GM12878 (cell line): ENCODE data around the gene COL25A1. TPM values are rescaled to one million over a fixed set of nuclear protein-coding genes. Genes with fewer than 3 reads are reported as not detected.

Source experiments
- ATAC-seq: fragments of 200-7000 bp; cut with Tn5 transposase; 3 replicates; pipeline ENCODE4 v1.9.1; 2020; ENCODE audit warnings: mild to moderate bottlenecking, moderate library complexity
- BruUV-seq: library from RNA; stranded (reverse); fragments of 400-500 nt; replicated peaks from 2 replicates; lab custom pipeline; 2021; lab: Mats Ljungman, UMichigan
- CTCF ChIA-PET: fragments of 300-600 bp; sonication (Branson Sonifier 250); formaldehyde crosslinking; extraction: SDS; loops from one replicate; lab custom pipeline; 2021; ENCODE audit warnings: inconsistent platforms; lab: Yijun Ruan, JAX
- POLR2A ChIA-PET: fragments of 350-600 bp; formaldehyde crosslinking; extraction: SDS; loops from one replicate; lab custom pipeline; 2021; ENCODE audit warnings: inconsistent platforms; lab: Charles Lee
- RAD21 ChIA-PET: fragments of 300-600 bp; sonication (Branson Sonifier 250); formaldehyde crosslinking; loops from one replicate; lab custom pipeline; 2023; ENCODE audit warnings: antibody characterized with exemption; ENCODE audit not compliant: unreplicated experiment; lab: Charles Lee
- SMC1A ChIA-PET: fragments of 300-600 bp; sonication (Branson Sonifier 250); formaldehyde crosslinking; loops from one replicate; lab custom pipeline; 2023; ENCODE audit not compliant: unreplicated experiment, uncharacterized antibody; lab: Charles Lee
- DNase-seq: peaks from one replicate; pipeline ENCODE4 v3.0.0-alpha.2; 2011; ENCODE audit warnings: low read depth, low spot score
- FAIRE-seq: peaks from 3 replicates; lab custom pipeline; 2011; peaks lifted over from hg19 to GRCh38; lab: Jason Lieb, UNC
- H2AFZ ChIP-seq: 2 replicates; pipeline ENCODE4 v1.6.0; 2011; ENCODE audit warnings: low read depth, low read length, control low read depth; ENCODE audit not compliant: control insufficient read depth
- H3K27ac ChIP-seq: 2 replicates; pipeline ENCODE4 v1.5.1; 2011; ENCODE audit warnings: control low read depth; ENCODE audit not compliant: control insufficient read depth, insufficient read depth
- H3K27me3 ChIP-seq, 2 experiments: replicated peaks in 1 of 2; 2 replicates each; pipeline versions ENCODE4 v1.6.0 to v1.6.1; 2011; ENCODE audit warnings: low read length in 1 of 2; ENCODE audit not compliant: control insufficient read depth in 2 of 2, insufficient read depth in 2 of 2
- H3K36me3 ChIP-seq, 2 experiments: 2 replicates each; pipeline ENCODE4 v1.5.1; 2011; ENCODE audit warnings: low read length in 1 of 2; ENCODE audit not compliant: control insufficient read depth in 2 of 2, insufficient read depth in 2 of 2
- H3K4me1 ChIP-seq: 2 replicates; pipeline ENCODE4 v1.6.1; 2011; ENCODE audit warnings: mild to moderate bottlenecking, low read length, moderate library complexity, mixed read lengths; ENCODE audit not compliant: control insufficient read depth, insufficient read depth
- H3K4me2 ChIP-seq: 2 replicates; pipeline ENCODE4 v1.6.0; 2011; ENCODE audit warnings: control low read depth; ENCODE audit not compliant: control insufficient read depth, insufficient read depth
- H3K4me3 ChIP-seq: fragments of 200-600 bp; sonication (generic); 2 replicates; pipeline ENCODE4 v1.5.1; 2016
- H3K79me2 ChIP-seq: 2 replicates; pipeline ENCODE4 v1.6.0; 2011; ENCODE audit warnings: low read length; ENCODE audit not compliant: control insufficient read depth, insufficient read depth
- H3K9ac ChIP-seq: 2 replicates; pipeline ENCODE4 v1.8.0; 2011; ENCODE audit warnings: low read length, control low read depth, mixed read lengths; ENCODE audit not compliant: control insufficient read depth, insufficient read depth
- H3K9me3 ChIP-seq: replicated peaks from 3 replicates; pipeline ENCODE4 v1.5.1; 2011; ENCODE audit warnings: mild to moderate bottlenecking, low read length; ENCODE audit not compliant: control insufficient read depth, insufficient read depth
- H4K20me1 ChIP-seq: 2 replicates; pipeline ENCODE4 v1.6.0; 2011; ENCODE audit not compliant: control insufficient read depth, insufficient read depth
- CHD2 ChIP-seq: IDR thresholded peaks from 2 replicates; pipeline ENCODE4 v1.6.1; 2011; ENCODE audit warnings: low read depth, low read length, improper control_type of control experiment, borderline replicate concordance
- IRF5 ChIP-seq: fragments of 450-650 bp; IDR thresholded peaks from 2 replicates; pipeline ENCODE4 v1.6.1; 2017; ENCODE audit warnings: borderline replicate concordance
- REST ChIP-seq: IDR thresholded peaks from 2 replicates; pipeline ENCODE4 v1.6.1; 2012; ENCODE audit warnings: mild to moderate bottlenecking, low read depth, low read length
- SP1 ChIP-seq: IDR thresholded peaks from one replicate; pipeline ENCODE4 v1.6.1; 2011; ENCODE audit warnings: low read depth, low read length
- TCF7 ChIP-seq: IDR thresholded peaks from 2 replicates; pipeline ENCODE4 v1.6.1; 2014; ENCODE audit warnings: antibody characterized with exemption, borderline replicate concordance
- whole genome bisulfite sequencing: methylation state at CpG from one replicate; pipeline ENCODE4 v1.1.6; 2016; ENCODE audit warnings: low lambda C conversion rate; ENCODE audit not compliant: insufficient replicate concordance, insufficient coverage; ENCODE audit errors: missing lambda C conversion rate; 5-methylcytosine and 5-hydroxymethylcytosine counted together
- in situ Hi-C: fragments of 300-500 bp; cut with MboI; formaldehyde crosslinking; loops from 9 replicates; pipeline ENCODE4 v1.14.3; 2018; ENCODE audit warnings: mixed read lengths
- intact Hi-C: fragments of 100-400 bp; cut with micrococcal nuclease; formaldehyde crosslinking; loops from one replicate; pipeline ENCODE4 v1.14.2; 2022; ENCODE audit not compliant: unreplicated experiment
- polyA plus RNA-seq, 11 experiments: library from polyadenylated mRNA; depleted of rRNA in 4 of 11; unstranded in 6 of 11; stranded (reverse) in 5 of 11; fragments of >200 nt; fragmentation: Nextera tagmentation in 4 of 11; fragmentation: Illumina TruSeq in 1 of 11; extraction: Ambion mirVana in 4 of 11; extraction: Trizol in 1 of 11; gene quantifications; 1 replicate in 1 of 11; 2 replicates in 10 of 11; pipeline versions ENCODE4 v1.2.1 to v1.2.3, GENCODE V29; 2011 to 2016; ENCODE audit warnings: inconsistent platforms in 2 of 11, missing spikeins in 2 of 11, low read depth in 1 of 11
- total RNA-seq, 4 experiments: library from RNA; depleted of rRNA in 3 of 4; stranded (reverse); fragments of >200 nt in 3 of 4; fragmentation: Illumina TruSeq in 1 of 4; extraction: Trizol in 1 of 4; gene quantifications; 2 replicates each; pipeline versions ENCODE4 v1.2.1 to v1.2.3, GENCODE V29; 2013 to 2021

The COL25A1 gene
- total and polyA plus RNA-seq, 10 of the 15 experiments (the other 5 are each of a cell fraction or from before 2014, with no cell fraction given) = 0.01 to 0.26 (median 0.12) TPM; not detected in 6

GRCh38 chr4:109231331-109231730 is 71.1 kb downstream of the COL25A1 start:
- Histone ChIP-seq H3K27me3 (no peaks in the 10 kb centered on the region; a peak in 1 of 4 replicates), H3K79me2 (no peaks in the 10 kb centered on the region), H3K36me3 (no peaks in the 10 kb centered on the region), H3K4me3 (no peak overlapping the region), H3K4me2 (no peak overlapping the region), H3K4me1 (no peaks in the 10 kb centered on the region), H4K20me1 (no peaks in the 10 kb centered on the region), H2AFZ (no peak overlapping the region), H3K9ac (no peak overlapping the region), H3K9me3 (no peaks in the 10 kb centered on the region), H3K27ac (no peak overlapping the region)
- DNase-seq = no peak
- RAD21 ChIA-PET = interaction anchor here (1.1 kb wide), 1 partner anchor 62 kb away, joined by 5 read pairs; no protein-coding TSS in a partner anchor
- no TSS peak for BruUV-seq
- ATAC-seq = no peak
- intact Hi-C loops = no loop called here
- POLR2A ChIA-PET = no interaction called here
- CTCF ChIA-PET = interaction anchor here (0.6 to 1.2 kb wide), 2 partner anchors 13 to 201 kb away, joined by 3 read pairs; no protein-coding TSS in a partner anchor
- TF ChIP-seq SP1 = no peak
- TF ChIP-seq CHD2 = no peak
- no peak for TF ChIP-seq REST
- TF ChIP-seq TCF7 = no peak
- no peak for TF ChIP-seq IRF5
- SMC1A ChIA-PET = interaction anchor here (0.6 to 0.9 kb wide), 3 partner anchors 14 to 64 kb away, joined by 3 to 4 read pairs (median 3); no protein-coding TSS in a partner anchor
- no peak for FAIRE-seq
- WGBS = 24% methylated on average over 1 of the region's 1 CpG
- in situ Hi-C loops = no loop called here
